ENCODE data around the gene CETP.

GRCh38 chr16:56980201-56980535, 18.4 kb downstream of the CETP start:
- TF ChIP-seq FOXK2 (conservative IDR thresholded peaks at IDR 0.05 in 1 of 2, IDR thresholded peaks at IDR 0.05 in 1 of 2; ENCODE audit: low read depth in 2 of 2) (no peak), ZNF507 (tag; conservative IDR thresholded peaks at IDR 0.05) (no peak), BRD9 (IDR thresholded peaks at IDR 0.05; ENCODE audit: low read depth, partially characterized antibody) (no peak), YY1 (IDR thresholded peaks at IDR 0.05; ENCODE audit: borderline replicate concordance in 1 of 3, control insufficient read depth in 1 of 3, extremely low read depth in 1 of 3, insufficient read depth in 3 of 3, insufficient read length in 1 of 3, insufficient replicate concordance in 2 of 3, low read depth in 1 of 3, low read length in 2 of 3) (no peak), PHF8 (IDR thresholded peaks at IDR 0.05; ENCODE audit: borderline replicate concordance, low read length) (no peak), SMC3 (conservative IDR thresholded peaks at IDR 0.05; ENCODE audit: insufficient read depth, low read depth, low read length) (no peak), BHLHE40 (IDR thresholded peaks at IDR 0.05; ENCODE audit: low read length) (no peak)

Data from K562 (cell line).